Cardiac fibroblast (primary cell): ENCODE results near the gene DCHS1.

ENCODE experiments used
- DNase-seq, 2 donors: peaks; one replicate each; pipeline versions ENCODE4 v3.0.0 to v3.0.0-alpha.2; 2010; ENCODE audit warnings: low read depth in 2 of 2
- H3K4me3 ChIP-seq, 2 donors: replicated peaks in 1 of 2; 1 replicate in 1 of 2; 2 replicates in 1 of 2; pipeline ENCODE4 v1.5.1; 2011; ENCODE audit warnings: low read depth in 2 of 2, low read length in 2 of 2, mild to moderate bottlenecking in 2 of 2, moderate library complexity in 1 of 2
- CTCF ChIP-seq: IDR thresholded peaks from one replicate; pipeline ENCODE4 v1.5.1; 2011; ENCODE audit warnings: low read depth, mild to moderate bottlenecking, low read length, inconsistent platforms

Gene DCHS1

GRCh38 chr11:6625832-6626420 is 29.7 kb downstream of the DCHS1 start:
- no peak overlapping the region for H3K4me3 ChIP-seq

GRCh38 chr11:6625156-6625831 is 30.3 kb downstream of the DCHS1 start:
- TF ChIP-seq CTCF, result no peak
- no peak overlapping the region for H3K4me3 ChIP-seq
- no peak for DNase-seq

More at GRCh38 chr11:6625832-6626420, 29.7 kb downstream of the DCHS1 start:
- DNase-seq, result no peak
- TF ChIP-seq CTCF, result no peak

- TF ChIP-seq CTCF, result no peak
- H3K4me3 ChIP-seq, result no peak overlapping the region
- DNase-seq, result no peak
Measured at GRCh38 chr11:6623391-6624363, 31.9 kb downstream of the DCHS1 start.

- H3K4me3 ChIP-seq, result no peak overlapping the region
- DNase-seq, result no peak
- no peak for TF ChIP-seq CTCF
Measured at GRCh38 chr11:6622261-6623171, 33.1 kb downstream of the DCHS1 start.

GRCh38 chr11:6621711-6622211 is 33.8 kb downstream of the DCHS1 start:
- DNase-seq, result no peak
- TF ChIP-seq CTCF, result no peak
- no peak overlapping the region for H3K4me3 ChIP-seq

GRCh38 chr11:6620636-6621035 is 35.0 kb downstream of the DCHS1 start:
- H3K4me3 ChIP-seq, result no peak overlapping the region
- no peak for TF ChIP-seq CTCF
- DNase-seq, result no peak
